NCI-H1930 (cell line): ENCODE data around the gene DSN1.

Experiments used
- DNase-seq, 2 experiments: peaks; one replicate each; lab custom pipeline; 2025; lab: John Stamatoyannopoulos, UW

Gene DSN1

GRCh38 chr20:36795691-36796090 lies 22.1 kb upstream of the DSN1 start:
- DNase-seq, result no peak

- DNase-seq, result no peak
Measured at GRCh38 chr20:36794116-36794474, 20.5 kb upstream of the DSN1 start.

DNA sequence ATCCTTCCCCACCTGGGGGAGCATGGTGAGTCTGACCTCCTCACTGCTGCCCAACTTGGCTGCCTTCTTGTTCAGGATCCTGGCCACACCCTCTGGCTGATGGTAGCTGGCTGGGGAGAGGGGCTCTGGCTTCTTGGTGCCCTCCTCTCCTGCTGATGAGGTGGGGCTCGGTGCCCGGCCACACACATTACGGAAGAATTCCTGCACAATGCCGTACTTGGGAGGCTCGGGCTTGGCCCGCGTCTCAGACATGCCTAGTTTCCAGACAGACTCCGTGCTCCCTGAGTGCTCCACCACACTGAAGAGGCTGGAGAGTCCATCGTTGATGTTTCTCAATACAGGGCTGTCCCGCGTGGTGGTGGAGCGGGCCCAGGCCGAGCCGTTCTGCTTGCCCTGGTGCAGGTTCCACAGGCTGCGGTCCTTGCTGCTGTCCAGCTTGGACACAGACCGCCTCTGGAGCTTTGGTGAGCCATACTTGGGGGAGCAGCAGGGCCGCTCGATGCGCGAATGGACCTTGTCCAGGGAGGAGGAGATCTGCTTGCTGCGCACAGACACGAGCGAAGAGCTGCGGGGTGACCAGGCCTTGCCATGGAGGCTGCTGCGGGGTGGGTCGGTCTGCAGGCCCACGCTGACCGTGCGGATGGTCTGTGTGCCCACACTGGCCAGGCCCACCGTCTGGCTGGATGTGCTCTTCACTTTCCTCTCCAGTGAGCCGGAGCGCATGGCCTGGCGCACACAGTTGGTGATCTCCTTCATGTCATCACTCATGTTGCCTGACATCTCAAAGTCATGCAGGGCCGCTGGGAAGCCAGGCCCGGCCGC lies 19.9 kb upstream of the DSN1 start:
- no peak for DNase-seq

GRCh38 chr20:36792422-36792821 lies 18.9 kb upstream of the DSN1 start:
- peak in 1 of 2 experiments; percentile 5 for DNase-seq

DNA sequence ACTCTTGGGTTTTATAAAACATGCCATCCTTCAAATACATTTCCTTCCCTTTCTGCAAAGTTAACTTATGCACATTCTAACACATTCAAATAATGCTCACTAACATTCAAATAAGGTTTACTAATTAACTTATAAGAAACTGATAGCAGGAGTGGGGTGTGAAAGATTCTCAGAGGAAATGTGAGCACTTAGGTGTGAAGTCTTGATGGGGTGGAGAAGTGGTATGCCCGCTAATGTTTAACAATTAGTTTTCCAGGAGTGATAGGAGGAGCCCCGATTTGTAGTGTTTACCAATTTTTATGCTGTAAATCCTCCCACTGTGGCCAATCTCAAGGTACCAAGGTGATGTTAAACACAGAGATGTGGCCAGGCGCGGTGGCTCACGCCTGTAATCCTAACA lies 18.3 kb upstream of the DSN1 start:
- no peak for DNase-seq

DNA sequence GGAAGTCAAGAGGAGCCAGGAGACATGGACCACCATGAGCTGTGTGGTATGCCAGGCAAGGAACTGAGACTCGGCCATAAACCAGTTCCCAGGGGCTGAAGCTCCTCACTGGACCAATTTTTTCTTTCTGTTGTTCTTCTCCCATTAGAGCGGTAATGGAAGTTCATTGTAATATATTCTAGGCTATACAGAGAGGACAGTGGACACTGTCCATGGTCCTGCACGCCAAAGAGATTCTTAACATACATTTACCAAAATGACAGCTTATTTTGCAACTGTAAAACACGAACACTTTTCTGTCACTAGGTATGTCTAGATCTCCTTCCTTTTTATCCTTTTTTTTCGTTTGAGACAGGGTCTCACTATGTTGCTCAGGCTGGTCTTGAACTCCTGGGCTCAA lies 13.1 kb upstream of the DSN1 start:
- no peak for DNase-seq

DNA sequence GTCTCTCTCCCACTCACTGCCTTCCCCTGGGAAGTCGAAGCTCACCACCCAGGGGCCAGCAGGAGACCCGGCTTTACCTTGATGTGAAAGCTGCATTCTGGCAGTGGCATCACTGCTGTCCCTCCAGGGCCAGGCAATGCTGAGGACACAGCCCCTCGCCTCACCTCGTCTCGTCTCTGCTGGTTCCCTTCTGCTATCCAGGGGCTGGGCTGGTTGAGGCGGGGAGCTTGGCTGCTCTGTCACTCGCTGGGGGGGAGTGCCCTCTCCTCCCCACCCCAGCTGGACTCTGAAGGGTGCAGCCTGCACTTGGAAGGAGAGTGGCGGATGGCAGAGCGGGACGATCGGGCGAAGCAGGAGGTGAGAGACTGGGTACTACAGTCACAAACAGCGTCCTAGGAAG lies 12.7 kb upstream of the DSN1 start:
- no peak for DNase-seq

GRCh38 chr20:36785308-36785707 lies 11.7 kb upstream of the DSN1 start:
- DNase-seq, result no peak

DNA sequence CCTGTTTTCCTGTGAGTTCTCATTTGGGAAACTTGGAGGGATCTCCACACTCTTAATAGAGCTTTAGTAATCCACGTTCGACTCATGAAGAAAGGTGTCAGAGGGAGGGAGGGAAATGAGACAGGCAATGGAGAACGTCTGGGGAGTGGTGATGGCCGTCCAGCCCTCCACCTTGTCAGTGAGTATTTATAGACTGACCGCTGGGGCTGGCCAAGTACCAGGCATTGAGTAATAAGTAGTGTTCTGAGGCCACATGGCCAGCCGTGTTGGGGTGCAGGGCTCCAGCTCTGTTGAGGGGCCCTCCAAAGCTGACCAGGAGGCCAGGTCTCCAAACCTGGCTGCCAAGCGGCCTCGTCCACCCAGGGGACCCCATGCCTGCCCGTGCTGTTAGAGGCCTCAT lies 11.3 kb upstream of the DSN1 start:
- no peak for DNase-seq

- no peak for DNase-seq
Measured at GRCh38 chr20:36784116-36784515, 10.6 kb upstream of the DSN1 start.

DNA sequence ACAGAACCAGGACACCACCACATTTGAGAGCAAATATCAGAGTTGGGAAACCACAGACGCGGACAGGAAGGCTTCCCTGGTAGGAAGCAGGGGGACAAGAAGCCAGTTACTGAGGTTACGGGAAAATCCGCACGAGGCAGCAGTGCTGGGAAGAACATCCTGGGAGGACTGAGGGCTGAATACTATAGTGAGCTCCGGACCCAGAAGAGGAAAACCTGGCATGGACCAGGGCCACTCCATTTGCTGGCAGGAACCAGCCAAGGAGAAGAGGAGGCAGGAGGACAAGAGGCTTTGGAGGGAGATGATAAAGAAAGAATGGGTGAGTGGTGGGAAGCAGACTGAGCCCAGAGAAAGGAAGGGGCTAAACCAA lies 6.1 kb upstream of the DSN1 start:
- no peak for DNase-seq

GRCh38 chr20:36778831-36779655 lies 5.5 kb upstream of the DSN1 start:
- no peak for DNase-seq

- no peak for DNase-seq
Measured at GRCh38 chr20:36777576-36777975, 4.0 kb upstream of the DSN1 start.

DNA sequence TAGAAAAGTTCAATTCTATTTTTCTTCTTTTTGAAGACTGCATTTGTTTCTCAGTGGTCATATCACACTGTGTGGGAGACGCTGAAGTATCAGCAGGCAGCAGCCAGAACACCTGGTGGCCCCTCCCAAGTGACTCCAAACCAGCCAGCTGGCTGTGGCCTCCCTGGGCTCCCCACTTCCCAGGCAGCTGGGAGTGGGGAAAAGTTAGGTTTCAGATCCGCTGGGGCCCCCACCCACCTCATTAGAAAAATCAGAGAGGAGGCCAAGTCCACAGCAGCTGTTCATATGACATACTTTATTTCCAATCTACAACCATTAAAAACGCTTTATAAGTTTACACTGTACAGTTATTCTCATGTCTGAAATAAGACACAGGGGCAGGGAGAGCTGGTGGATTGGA lies 3.6 kb upstream of the DSN1 start:
- no peak for DNase-seq

- no peak for DNase-seq
Measured at GRCh38 chr20:36775826-36776225, 2.3 kb upstream of the DSN1 start.

GRCh38 chr20:36775196-36775595 lies 1.6 kb upstream of the DSN1 start:
- no peak for DNase-seq

- no peak for DNase-seq
Measured at GRCh38 chr20:36773107-36773596, 411 bp downstream of the DSN1 start.

DNA sequence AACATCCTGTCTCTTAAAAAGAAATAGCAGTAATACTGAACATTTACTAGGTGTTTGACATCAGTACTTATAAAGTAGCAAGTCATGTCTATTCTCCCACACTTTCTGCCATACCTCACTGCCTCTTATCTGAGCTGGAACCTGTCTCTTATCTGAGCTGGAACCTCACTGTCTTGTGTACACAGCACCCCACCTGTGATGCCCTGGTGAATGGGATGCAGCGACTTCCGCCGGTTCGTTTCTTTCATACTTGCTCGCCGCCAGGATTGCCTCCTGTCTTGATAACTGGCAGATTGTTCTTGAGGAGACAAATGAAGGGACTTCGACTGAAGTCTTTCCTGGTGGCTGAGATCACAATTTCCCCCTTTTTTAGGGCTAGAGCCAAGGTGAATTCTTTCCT lies 2.9 kb downstream of the DSN1 start:
- DNase-seq, result no peak

DNA sequence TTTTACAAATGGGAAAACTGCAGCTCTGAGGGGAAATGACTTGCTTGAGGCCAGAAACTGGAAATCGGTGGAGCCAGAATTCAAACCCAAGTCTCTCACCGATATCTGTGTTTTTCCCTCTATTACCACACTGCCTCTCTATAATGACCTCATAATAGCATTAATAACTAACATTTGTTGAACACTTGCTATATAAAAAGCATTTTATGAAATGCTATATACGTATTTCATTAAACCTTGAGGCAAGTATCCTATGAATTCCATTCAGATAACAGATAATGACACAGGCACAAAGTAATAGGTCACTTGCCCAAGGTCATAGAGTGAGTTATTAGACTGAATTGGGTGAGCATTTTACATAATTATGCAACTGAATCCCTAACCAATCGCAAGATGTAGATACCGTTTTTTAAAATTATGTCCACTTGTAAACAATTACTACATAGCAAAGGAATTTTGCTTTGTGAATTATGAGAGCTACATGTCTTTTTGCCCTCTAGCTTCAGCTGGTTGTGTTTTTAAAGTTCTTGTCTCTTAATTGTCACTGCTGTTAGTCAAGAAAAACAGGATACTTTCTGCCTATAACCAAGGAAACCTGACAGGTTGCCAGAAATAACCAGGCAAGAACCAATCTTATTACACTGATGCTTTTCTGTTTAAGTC lies 4.7 kb downstream of the DSN1 start:
- DNase-seq, result no peak

GRCh38 chr20:36761125-36761524 lies 12.4 kb downstream of the DSN1 start:
- no peak for DNase-seq

DNA sequence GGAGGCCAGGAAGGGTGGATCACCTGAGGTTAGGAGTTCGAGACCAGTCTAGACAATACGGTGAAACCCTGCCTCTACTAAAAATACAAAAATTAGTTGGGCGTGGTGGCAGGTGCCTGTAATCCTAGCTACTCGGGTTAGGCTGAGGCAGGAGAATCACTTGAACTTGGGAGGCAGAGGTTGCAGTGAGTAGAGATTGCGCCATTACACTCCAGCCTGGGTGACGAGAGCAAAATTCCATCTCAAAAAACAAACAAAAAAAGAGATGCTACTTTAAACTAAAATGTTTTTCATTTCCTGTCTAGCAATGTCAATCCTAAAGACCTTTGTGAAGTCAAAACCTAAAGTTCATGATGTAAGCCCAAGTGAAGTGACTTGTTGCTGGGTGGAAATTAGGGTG lies 12.9 kb downstream of the DSN1 start:
- no peak for DNase-seq

- no peak for DNase-seq
Measured at GRCh38 chr20:36758276-36758675, 15.3 kb downstream of the DSN1 start.

DNA sequence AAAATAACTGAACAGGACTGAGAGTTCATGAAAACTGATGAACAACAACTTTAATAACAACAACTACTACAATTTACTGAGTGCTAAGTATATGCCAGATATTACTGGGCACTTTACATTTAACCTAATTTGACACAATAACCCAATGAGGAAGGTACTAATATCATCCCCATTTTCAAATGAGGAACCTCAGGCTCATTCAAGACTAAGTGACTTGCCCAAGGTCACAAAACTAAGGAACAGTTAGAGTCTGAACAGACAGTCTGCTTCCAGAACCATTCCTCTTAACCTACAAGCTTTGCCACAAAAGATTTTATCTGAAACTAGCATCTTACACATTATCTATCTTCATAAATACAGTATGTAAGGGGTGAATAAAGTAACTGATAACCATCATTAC lies 17.1 kb downstream of the DSN1 start:
- no peak for DNase-seq
